HG02884 (cell line): ENCODE data around the gene TEKT3.

Source experiments
- ATAC-seq: cut with Tn5 transposase; IDR thresholded peaks from one replicate; pipeline ENCODE4 v1.9.1; 2021; ENCODE audit warnings: mild to moderate bottlenecking, moderate library complexity; ENCODE audit not compliant: unreplicated experiment

Gene TEKT3

DNA sequence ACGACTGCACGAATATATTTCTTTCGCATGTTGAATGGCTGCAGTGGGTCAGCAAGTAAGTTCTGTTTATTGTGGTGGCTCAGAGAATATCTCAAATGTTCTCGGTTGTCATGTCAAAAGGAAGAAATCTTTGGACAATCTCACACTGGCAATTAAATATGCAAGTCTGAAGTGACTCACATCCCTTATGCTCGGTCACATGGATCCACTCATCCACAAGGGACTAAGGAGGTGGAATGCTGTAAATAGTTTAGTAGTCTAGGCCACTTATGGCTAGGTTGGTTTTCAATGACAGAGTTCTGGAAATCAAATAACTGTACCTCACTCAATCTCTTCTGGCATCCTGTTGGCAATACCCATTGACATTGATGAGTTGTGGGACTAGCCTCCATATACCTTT is 43.2 kb downstream of the TEKT3 start:
- ATAC-seq, result no peak

DNA sequence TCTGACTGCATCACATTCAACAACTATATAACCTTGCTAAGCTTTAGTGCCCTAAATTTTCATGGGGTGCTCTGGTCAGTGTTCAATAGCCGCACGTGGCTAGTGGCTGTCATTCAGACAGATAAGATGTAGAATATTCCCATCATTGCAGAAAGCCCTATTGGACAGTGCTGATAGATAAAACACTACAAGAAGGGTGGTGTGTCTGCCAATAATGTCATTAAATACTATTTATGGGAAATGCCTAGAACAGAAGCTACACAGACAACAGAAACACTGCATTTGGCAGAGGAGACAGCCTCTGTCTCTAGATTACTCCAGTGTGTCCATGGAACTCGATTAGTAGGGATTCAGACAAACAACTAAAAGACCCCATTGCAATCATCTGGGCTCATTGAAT is 47.8 kb downstream of the TEKT3 start:
- ATAC-seq, result no peak

DNA sequence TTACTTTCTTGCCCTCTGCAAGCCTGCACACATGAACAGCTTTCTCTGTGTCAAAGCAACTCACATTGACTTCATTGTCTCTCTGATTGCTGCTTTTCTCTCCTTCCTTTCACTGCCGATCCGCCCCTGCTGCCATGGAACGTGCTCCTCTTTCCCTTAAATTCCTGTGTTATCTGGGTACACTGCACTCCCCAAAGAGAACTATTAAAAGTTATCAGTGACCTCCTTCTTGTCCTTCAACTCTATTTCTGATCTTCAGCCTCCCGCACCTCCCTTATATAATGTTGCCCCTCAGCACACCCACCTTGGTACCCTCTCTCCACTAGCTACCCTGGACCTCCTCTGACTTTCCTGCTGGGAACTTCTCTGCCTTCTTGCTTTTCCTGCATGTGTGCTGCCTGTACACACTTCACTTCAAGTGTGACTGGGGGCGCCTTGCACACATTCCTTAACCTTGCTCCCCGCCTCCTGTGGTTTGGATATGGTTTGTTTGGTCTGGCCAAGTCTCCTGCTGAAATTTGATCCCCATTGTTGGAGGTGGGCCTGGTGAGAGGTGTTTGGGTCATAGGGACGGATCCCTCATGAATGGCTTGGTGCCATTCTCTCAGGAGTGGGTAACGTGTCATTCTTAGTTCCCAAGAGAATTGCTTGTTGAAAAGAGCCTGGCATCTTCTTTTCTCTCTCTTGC is 49.6 kb downstream of the TEKT3 start:
- ATAC-seq, result no peak

DNA sequence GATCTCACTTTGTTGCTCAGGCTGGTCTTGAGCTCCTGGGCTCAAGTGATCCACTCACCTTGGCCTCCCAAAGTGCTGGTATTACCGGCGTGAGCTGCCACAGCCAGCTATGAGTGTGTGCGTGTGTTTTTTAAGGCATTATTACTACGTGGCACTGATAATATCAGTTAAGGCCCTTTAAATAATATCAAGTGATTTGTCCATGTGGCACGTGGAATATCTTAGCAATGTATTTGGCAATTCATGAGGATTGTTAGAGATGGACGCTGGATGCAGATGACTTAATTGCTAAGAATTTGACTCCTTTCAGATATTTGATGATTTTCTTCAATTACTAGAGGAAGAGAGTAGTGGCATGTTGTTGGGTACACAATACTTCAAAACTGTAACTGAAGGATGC is 50.8 kb downstream of the TEKT3 start:
- no peak for ATAC-seq

DNA sequence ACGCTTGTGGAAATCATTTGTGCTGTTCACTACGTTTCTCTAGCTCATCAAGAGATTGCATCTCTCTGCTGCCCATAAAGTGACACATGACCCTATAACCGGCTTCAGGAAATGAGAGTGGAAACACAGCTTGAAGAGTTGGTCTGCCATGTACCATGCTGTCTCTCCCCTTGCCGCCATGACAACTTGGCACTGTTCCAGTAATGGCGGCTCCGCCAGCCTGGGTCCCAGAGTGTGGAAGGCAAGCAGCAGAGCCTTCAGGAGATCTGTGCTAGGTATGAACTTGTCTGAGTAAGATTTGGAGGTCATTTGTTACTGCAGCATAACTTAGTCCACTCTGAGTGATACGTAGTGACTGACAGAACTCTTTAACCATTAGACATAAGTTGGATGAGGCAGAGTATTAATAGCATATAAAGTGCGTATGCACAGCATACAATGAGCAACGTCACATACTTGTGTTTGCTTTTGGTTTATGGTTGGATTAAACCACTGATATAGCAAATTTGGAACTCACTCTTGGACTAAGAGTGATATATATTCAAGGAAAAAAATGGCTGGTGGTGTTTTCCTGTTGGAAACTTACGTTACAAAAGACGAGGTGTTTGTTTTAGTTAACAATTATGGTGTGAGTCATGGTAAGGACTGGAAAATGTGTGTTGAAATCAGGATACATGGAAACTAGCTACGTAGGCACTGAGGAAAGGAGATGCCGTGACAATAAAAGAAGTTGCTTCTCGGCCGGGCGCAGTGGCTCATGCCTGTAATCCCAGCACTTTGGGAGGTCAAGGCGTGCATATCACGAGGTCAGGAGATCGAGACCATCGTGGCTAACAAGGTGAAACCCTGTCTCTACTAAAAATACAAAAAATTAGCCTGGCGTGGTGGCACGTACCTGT is 51.9 kb downstream of the TEKT3 start:
- no peak for ATAC-seq

DNA sequence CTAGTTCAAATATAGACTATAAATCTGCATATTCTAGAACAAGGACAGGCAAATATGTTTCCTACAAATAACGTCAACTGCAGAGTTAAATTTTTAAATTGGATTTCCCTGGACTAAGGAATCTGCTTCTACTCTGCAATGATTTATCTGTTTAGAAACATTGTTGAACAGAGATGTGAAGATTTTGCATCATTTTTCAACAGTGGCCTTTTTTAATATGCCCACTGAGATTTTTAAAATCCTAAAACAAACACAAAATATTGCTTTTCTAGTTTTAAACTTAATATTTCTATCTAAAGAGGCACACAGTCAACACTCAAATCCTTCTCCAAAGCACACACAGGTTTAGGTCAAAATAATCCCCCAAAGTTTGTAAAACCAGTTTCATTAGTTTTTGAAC is 52.5 kb downstream of the TEKT3 start:
- ATAC-seq, result no peak

DNA sequence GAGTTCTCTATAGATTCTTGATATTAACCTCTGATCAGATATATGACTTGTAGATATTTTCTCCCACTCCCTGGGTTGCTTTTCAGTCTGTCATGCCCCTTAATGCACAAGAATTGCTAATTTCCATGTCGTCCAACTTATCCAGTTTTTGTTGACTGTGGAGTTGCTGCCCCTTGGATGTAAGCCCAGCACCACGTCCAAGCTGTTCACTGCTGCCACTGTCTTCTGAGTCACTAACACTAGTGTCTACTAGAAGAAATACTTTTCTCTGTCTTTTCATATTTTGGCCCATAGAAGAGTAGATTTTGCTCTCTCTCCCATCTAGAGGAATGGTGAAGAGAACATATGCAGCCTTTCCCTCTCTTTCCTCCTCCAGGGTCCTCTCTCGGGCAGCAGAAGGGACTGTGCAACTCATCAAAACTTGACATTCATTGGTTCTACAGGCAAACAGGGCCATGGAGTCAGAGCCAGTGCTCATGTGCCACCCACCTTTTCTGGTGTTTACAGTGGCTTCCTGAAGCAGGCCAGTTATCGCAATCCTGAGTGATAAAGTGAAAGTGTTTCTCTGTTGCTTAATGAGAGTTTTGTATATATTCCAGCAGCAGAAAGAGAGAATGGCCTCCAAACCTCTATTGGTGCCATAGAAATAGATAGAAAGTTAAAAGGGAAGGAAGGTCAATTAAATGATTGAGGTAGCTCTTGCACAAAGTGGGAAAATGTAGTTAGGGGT is 53.7 kb downstream of the TEKT3 start:
- no peak for ATAC-seq

DNA sequence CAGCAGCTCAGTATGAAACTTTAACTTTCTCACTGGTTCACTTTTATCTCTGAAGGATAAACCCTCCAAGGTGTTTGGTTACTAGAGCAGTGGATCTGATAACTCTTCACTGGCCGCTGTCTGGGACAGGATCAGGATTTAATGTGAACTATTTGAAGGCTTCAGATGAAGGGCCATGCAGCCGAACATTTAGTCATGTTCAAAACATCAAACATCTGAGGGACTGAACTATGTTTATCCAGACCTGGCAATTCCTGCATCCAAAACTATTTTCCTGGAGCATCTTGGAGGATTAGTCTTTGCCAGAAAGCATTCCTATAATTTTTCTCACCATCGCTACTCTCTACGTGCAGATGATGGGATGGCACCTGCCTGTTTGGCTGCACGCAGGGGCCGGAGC is 55.9 kb downstream of the TEKT3 start:
- ATAC-seq, result no peak

DNA sequence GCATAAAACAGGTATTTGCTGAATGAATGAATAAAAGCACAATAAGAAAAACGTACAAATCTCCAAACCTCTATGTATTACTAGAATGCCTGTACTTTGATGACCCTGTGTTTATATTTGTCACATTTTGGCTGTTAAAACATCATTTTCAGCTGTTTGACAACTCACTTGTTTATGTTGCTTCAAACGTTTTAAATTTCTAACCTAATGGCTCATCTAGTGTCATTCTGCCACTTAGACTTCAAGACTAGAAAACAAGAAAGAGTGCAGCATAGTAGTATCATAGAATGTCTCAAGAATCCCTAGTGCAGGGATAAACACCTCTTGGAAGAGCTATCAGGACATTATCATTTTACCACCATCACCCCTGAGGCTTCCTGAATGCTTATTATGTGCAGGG is 56.9 kb downstream of the TEKT3 start:
- ATAC-seq, result no peak

DNA sequence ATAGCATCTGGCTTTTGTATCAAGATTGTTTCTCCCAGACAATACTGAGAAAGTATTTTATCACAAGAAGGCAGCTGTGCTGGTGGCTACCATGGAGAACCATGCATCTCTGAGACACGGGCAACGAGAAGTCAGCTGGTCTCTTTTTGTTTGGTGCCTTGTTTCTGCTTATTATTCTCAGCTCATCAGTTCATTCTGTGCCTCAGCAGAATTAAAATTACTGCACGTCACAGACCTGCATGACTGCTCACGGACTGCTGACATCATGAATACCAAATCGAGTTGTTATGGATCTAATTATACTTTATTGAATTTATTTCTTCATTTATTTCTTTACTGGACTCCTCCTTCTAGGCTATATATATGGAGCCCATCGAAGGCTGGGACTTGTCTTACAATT is 57.3 kb downstream of the TEKT3 start:
- ATAC-seq, result no peak

DNA sequence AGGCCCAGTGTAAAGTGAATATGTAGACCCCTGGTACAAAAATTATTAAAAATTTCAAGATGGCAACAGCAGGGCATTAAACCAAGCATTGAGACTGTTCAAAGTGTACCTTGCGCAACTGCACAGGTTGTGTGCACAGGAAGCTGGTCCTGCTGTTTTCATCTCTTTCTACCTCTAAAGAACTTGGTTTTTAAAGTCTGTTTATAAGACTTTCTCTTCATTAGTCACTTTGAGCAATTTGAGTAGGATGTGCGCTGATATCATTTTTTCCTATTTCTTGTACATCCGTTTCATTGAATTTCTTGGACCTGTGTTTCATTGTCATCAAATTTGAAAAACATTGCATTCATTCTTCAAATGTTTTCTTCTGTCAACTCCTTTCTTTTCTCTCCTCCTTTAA is 59.5 kb downstream of the TEKT3 start:
- no peak for ATAC-seq

DNA sequence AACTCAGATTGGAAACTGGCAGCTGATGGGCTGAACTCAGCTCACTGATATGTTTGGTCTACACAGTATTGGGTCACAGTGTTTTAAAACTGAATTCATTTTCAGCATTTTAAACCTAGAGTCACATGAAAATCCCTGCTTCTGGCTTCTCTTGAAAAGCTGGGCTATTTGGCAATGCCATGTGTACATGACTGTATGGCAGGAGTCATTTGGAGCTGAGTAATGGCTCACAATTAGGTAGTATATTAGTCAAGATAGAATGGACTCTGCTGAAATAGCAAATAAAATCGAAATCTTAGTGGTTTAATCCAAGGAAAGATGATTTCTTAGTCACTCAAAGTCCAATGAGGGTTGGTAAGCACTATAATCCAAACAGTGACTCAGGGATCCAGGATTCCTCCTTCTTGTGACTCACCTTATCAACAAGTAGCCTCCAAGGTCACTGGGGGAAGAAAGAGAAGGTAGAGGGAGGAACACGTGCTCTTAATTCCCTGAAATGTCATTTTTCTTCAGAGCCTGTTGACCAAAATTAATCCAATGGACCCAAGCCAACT is 62.4 kb downstream of the TEKT3 start:
- ATAC-seq, result no peak

DNA sequence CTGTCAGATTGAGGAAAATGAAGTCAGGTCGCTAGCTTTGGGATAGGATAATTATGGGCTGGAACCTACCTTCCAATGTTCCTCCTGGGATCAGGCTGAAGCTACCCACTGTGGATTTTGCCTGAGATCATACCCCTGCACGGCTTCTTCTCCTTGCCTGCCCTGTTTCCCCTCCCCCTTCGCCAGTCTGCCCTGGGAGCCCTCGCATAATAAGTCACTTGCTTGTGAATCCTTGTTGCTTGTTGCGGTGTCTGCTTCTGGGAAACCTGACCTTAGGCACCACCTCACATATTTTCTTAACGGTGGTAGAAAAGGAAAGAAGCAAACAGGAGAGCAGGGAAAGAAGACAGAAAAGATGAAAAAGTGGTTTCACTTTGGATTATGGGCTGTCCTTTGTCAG is 63.0 kb downstream of the TEKT3 start:
- no peak for ATAC-seq

DNA sequence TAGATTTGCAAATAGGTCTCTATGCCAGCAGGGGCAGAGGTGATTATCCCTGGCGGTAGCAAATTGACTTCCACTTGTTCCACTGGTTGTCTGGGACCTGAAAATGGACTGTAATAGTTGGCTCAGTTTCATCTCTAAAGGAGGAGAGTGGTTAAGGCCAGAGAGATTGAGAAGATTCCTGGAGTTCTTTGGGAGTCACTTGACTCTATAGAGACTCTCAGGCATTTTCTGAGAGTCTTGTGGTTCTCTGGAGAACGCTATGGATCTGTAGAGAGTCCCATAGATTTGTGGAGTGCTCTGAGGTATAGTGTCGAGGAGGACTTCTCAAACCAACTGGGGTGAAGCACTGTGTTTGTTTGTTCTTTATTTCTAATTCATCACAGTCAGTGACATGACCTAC is 67.4 kb downstream of the TEKT3 start:
- no peak for ATAC-seq

DNA sequence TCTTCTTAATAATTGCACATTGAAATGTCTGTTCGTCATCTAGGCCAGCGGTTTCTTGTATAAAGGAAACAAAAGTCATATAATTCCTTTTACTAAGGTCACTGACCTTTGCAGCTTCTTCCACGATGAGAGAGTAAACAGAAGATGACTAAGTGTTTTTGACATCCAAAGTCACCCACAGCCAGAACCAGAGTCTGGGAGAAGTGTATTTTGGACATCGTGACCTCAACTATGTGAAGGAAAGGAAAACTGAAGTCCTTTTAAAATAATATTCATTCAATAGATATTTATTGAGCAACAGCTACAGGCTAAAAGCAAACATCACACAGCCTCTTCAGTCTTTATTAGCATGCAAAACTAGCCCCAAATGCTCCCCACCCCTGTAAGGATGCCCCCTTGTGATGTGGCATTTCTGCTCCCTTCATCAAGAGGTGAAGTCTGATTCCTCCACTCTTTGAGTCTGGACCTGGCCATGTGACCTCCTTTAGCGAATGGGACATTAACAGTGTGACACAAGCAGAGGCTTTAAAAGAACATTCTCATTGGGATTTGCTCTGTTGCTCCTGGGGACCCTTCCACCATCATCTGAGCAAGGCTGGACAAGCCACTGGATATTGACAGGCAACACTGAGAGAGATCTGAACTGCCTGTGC is 68.1 kb downstream of the TEKT3 start:
- ATAC-seq, result no peak

DNA sequence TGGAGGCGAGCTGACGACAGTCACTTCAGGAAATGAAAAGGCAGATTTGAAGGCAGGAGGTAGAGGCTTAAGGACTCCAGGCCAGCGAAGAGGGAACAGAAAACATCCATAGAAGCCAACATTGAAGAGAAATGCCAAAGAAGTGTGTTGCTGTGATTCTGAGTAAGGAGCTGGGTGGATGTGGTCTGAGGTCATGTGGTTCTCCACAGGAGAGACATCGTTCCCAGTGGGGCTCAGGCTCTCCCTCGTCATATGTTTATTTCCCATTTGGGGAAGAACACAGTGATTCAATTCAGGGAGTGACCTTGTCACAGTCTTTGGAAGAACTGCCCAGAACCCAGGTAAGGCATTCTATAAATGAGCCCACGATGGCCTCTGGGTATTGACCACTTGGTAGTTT is 69.7 kb downstream of the TEKT3 start:
- ATAC-seq, result no peak

DNA sequence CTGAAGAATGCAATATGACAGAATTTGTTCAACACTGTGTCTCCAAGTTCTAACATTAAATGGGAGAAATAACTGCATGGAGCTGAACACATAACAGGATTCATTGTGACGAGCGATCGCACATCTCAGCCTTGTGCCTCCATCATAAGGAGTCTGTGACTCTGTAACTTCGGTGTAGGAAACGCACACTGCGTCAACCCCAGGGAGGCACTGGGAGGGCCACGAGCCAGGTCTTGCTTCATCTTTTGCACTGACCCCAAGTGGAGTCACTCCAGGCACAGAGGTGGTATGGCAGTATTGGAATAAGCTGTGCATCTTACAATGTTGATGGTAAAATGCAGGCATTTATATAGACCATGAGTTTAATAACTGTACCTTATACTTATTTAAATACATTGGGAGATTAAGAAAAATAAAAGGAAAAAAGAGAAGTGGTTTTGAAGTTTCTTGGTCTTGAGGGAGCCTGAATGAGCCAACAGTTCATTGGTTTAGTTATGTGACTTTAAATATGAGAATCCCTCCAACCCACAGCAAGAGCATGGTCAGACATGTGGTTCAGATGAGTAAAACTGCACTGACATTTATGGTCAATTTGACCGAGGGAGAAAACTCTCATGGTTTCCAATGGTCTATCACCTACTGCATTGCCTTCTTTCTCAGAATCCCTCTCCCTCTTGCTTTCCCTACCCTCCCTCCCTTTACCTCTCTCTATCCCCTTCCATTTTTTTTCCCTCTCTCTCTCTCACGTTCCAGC is 70.6 kb downstream of the TEKT3 start:
- no peak for ATAC-seq

DNA sequence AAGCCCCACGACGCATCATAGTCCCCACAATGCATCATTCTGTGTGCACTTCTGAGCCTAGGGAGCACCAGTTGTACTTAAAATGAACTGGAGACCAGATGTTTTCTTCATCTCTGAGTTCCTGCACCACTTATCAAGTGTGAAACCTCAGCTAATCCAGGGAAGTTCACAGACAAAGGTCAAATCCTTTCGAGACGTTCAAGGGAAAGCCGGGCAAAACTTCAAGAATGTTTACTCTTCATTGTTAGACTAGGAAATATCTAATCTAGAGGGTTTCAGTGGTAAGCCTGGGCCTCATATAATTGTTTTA is 71.7 kb downstream of the TEKT3 start:
- no peak for ATAC-seq

DNA sequence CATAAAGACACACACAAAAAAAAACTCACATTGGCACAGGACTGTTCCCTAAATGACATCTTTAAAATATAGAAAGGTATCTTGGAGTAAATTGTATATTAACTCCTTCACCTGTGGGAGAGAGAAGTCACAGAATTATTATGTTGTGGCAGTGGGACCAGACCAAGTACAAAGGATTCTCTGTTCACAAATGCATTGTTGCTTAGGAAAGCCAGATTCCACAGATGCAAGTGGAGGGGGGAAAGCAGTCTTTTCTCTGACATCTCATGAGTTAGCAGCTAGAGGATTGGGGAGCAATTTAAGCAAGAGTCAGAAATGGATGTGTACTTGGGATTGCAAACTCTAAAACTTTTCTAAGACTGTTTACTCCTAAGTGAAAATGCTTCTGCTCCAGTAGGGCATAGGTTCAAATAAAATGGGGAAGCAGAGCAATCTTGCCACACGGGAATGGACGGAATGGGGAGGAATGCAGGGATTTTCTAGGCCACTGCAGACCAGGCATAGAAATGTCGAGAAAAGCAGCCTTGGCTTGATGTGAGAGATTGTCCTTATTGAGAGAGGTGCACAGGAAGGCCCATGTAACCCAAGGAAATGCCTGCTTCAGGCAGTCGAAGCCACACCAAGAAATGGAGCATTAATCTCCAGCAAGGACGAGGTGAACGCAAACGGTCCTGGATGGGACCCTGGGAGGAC is 72.2 kb downstream of the TEKT3 start:
- no peak for ATAC-seq

DNA sequence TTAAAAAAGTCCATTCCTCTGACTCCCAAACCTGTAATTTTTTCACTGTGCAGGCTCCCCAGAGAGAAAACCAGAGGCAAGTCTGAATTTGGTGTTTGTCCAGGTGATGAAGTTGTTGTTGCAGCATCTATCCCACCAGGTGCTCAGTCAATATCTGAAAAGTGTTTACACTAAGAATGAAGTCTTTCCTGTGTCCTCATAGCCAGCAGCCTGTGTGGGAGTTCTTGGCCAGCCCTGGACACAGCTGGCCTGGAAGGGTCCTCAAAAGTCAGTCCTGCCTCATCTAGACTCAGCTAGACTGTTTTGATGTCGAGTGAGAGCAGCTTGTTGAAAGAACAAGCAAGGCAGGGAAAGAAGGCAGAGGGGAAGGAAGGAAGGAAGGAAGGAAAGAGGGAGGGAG is 72.9 kb downstream of the TEKT3 start:
- no peak for ATAC-seq
